Fibroblast of mammary gland (primary cell): Measurements from ENCODE around the gene ID3.

ENCODE experiments used
- DNase-seq: peaks from one replicate; pipeline ENCODE4 v3.0.0-alpha.2; 2010; ENCODE audit warnings: low read depth
- H3K4me3 ChIP-seq: 2 replicates; pipeline ENCODE4 v1.5.1; 2011; ENCODE audit warnings: low read depth, mild to moderate bottlenecking, low read length, moderate library complexity; ENCODE audit not compliant: control insufficient read depth
- CTCF ChIP-seq: conservative IDR thresholded peaks from 2 replicates; pipeline ENCODE4 v1.5.1; 2011; ENCODE audit warnings: low read depth, low read length, inconsistent platforms; ENCODE audit not compliant: control insufficient read depth, insufficient read depth

Gene ID3

GRCh38 chr1:23514111-23514679 is 45.1 kb downstream of the ID3 start:
- no peak for TF ChIP-seq CTCF
- H3K4me3 ChIP-seq, result no peak overlapping the region
- DNase-seq, result no peak

DNA sequence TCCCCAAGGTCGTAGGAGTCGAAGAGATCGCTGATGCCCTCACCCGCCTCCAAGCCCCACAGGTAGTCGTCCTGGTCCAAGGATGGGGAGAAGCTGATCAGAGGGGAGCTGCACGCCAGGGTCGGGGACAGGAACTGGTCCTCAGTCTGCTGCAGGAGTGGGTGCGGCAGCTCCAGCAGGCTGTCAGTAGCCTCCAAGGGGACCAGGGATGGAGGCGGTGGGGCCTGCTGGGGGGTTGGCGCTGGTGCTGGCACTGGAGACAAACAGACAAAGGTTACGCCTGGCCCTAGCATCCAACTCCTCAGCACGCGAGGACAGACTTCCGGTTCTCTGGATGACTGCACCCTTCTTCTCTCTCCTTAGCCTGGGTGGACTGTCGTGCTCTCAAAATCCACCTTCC is 49.4 kb downstream of the ID3 start:
- TF ChIP-seq CTCF, result no peak
- DNase-seq, result no peak
- H3K4me3 ChIP-seq, result no peak overlapping the region
